IMR-90 (cell line): ENCODE results near the gene CYFIP2. TPM values are rescaled to one million over a fixed set of nuclear protein-coding genes. Genes with fewer than 3 reads are reported as not detected.

Experiments used
- ATAC-seq: fragments of 200-7000 bp; cut with Tn5 transposase; 2 replicates; pipeline ENCODE4 v1.9.1; 2020; ENCODE audit warnings: low read depth, mild to moderate bottlenecking, moderate library complexity
- BruUV-seq: library from RNA; stranded (reverse); fragments of 400-500 nt; replicated peaks from 2 replicates; lab custom pipeline; 2021; lab: Mats Ljungman, UMichigan
- CTCF ChIA-PET: fragments of 300-600 bp; formaldehyde crosslinking; extraction: SDS; loops from one replicate; lab custom pipeline; 2021; ENCODE audit warnings: antibody characterized with exemption; lab: Yijun Ruan, JAX
- POLR2A ChIA-PET: fragments of 300-600 bp; sonication (Branson Sonifier 250); formaldehyde crosslinking; loops from one replicate; lab custom pipeline; 2022; ENCODE audit warnings: antibody characterized with exemption; ENCODE audit not compliant: unreplicated experiment; lab: Charles Lee
- DNase-seq: peaks from one replicate; pipeline ENCODE4 v3.0.0; 2013
- H2AFZ ChIP-seq: replicated peaks from 2 replicates; pipeline ENCODE3; 2013; ENCODE audit warnings: low read length, mild to moderate bottlenecking; ENCODE audit not compliant: poor library complexity
- H2AK5ac ChIP-seq: 2 replicates; pipeline ENCODE4 v1.6.1; 2013; ENCODE audit warnings: low read depth, low read length, inconsistent platforms
- H2AK9ac ChIP-seq: replicated peaks from 2 replicates; pipeline ENCODE3; 2013; ENCODE audit warnings: mild to moderate bottlenecking, low read depth, low read length, moderate library complexity; ENCODE audit not compliant: poor library complexity
- H2BK120ac ChIP-seq: 2 replicates; pipeline ENCODE4 v1.6.1; 2013; ENCODE audit warnings: low read depth, low read length, inconsistent platforms
- H2BK15ac ChIP-seq: 3 replicates; pipeline ENCODE4 v1.6.1; 2013; ENCODE audit warnings: low read depth, low read length, inconsistent platforms
- H2BK20ac ChIP-seq: 2 replicates; pipeline ENCODE4 v1.6.1; 2013; ENCODE audit warnings: low read depth, mild to moderate bottlenecking, inconsistent platforms, low read length, moderate library complexity
- H2BK5ac ChIP-seq: 2 replicates; pipeline ENCODE4 v1.6.1; 2013; ENCODE audit warnings: mild to moderate bottlenecking, low read depth, low read length, inconsistent platforms; ENCODE audit not compliant: poor library complexity, severe bottlenecking
- H3K14ac ChIP-seq: replicated peaks from 2 replicates; pipeline ENCODE4 v1.6.1; 2013; ENCODE audit warnings: low read depth, low read length, inconsistent platforms
- H3K18ac ChIP-seq: 2 replicates; pipeline ENCODE4 v1.6.1; 2013; ENCODE audit warnings: low read depth, low read length, control low read depth
- H3K23ac ChIP-seq: 2 replicates; pipeline ENCODE4 v1.6.1; 2013; ENCODE audit warnings: low read depth, low read length, inconsistent platforms
- H3K27ac ChIP-seq: 2 replicates; pipeline ENCODE4 v1.5.1; 2013; ENCODE audit warnings: mild to moderate bottlenecking, control low read depth, low read length; ENCODE audit not compliant: insufficient read depth
- H3K27me3 ChIP-seq: 2 replicates; pipeline ENCODE4 v1.6.1; 2013; ENCODE audit warnings: low read length; ENCODE audit not compliant: control insufficient read depth, insufficient read depth
- H3K36me3 ChIP-seq: 2 replicates; pipeline ENCODE4 v1.6.1; 2013; ENCODE audit warnings: low read length, mixed read lengths; ENCODE audit not compliant: control insufficient read depth, insufficient read depth
- H3K4ac ChIP-seq: 2 replicates; pipeline ENCODE4 v1.6.1; 2013; ENCODE audit warnings: low read depth, low read length, inconsistent platforms
- H3K4me1 ChIP-seq: 2 replicates; pipeline ENCODE4 v1.6.1; 2013; ENCODE audit warnings: low read length, mixed read lengths; ENCODE audit not compliant: control insufficient read depth, insufficient read depth
- H3K4me2 ChIP-seq: 2 replicates; pipeline ENCODE4 v1.6.1; 2013; ENCODE audit warnings: low read depth, mild to moderate bottlenecking, control low read depth, low read length, moderate library complexity
- H3K4me3 ChIP-seq: 2 replicates; pipeline ENCODE4 v1.5.1; 2013; ENCODE audit warnings: low read depth, mild to moderate bottlenecking, control low read depth, low read length, moderate library complexity; ENCODE audit not compliant: insufficient read depth
- H3K56ac ChIP-seq: 2 replicates; pipeline ENCODE4 v1.6.1; 2013; ENCODE audit warnings: low read length, inconsistent platforms; ENCODE audit not compliant: insufficient read depth; ENCODE audit errors: extremely low read depth
- H3K79me1 ChIP-seq, 2 experiments: 2 replicates each; pipeline ENCODE4 v1.6.1; 2013; ENCODE audit warnings: low read length in 2 of 2, inconsistent platforms in 1 of 2, low read depth in 1 of 2
- H3K9ac ChIP-seq: 2 replicates; pipeline ENCODE4 v1.6.1; 2013; ENCODE audit warnings: low read depth, low read length, control low read depth
- H3K9me1 ChIP-seq: 2 replicates; pipeline ENCODE4 v1.6.1; 2013; ENCODE audit warnings: low read length, inconsistent platforms; ENCODE audit not compliant: insufficient read depth
- H3K9me3 ChIP-seq: 2 replicates; pipeline ENCODE4 v1.6.1; 2013; ENCODE audit warnings: low read length; ENCODE audit not compliant: control insufficient read depth, insufficient read depth
- H4K20me1 ChIP-seq: 2 replicates; pipeline ENCODE4 v1.6.1; 2013; ENCODE audit warnings: low read length, inconsistent platforms; ENCODE audit not compliant: insufficient read depth
- H4K5ac ChIP-seq: 2 replicates; pipeline ENCODE4 v1.6.1; 2013; ENCODE audit warnings: mild to moderate bottlenecking, low read depth, low read length, control low read depth
- H4K8ac ChIP-seq, 2 experiments: 2 replicates each; pipeline ENCODE4 v1.6.1; 2013; ENCODE audit warnings: low read depth in 2 of 2, low read length in 2 of 2, control low read depth in 1 of 2, inconsistent platforms in 1 of 2
- H4K91ac ChIP-seq: 2 replicates; pipeline ENCODE4 v1.6.1; 2013; ENCODE audit warnings: low read depth, low read length, inconsistent platforms; ENCODE audit not compliant: insufficient read depth
- BHLHE40 ChIP-seq: fragments of 150-350 bp; IDR thresholded peaks from 2 replicates; pipeline ENCODE4 v1.6.1; 2016; ENCODE audit warnings: mild to moderate bottlenecking, low read depth, low read length
- CEBPB ChIP-seq: IDR thresholded peaks from 2 replicates; pipeline ENCODE4 v1.6.1; 2012; ENCODE audit warnings: low read depth, low read length, improper control_type of control experiment
- FOS ChIP-seq: fragments of 150-350 bp; IDR thresholded peaks from 2 replicates; pipeline ENCODE4 v1.6.1; 2016; ENCODE audit warnings: low read depth, low read length
- MAFK ChIP-seq: IDR thresholded peaks from 2 replicates; pipeline ENCODE4 v1.6.1; 2012; ENCODE audit warnings: low read depth, low read length, improper control_type of control experiment
- MAZ ChIP-seq: IDR thresholded peaks from 2 replicates; pipeline ENCODE4 v1.6.1; 2012; ENCODE audit warnings: low read depth, mild to moderate bottlenecking, low read length, improper control_type of control experiment, moderate library complexity, borderline replicate concordance
- WGBS, 2 experiments: methylation state at CpG; one replicate each; pipeline versions ENCODE4 v1.1.5 to v1.1.7; 2013; ENCODE audit warnings: missing lambda C conversion rate in 2 of 2; ENCODE audit not compliant: insufficient read length in 1 of 2; ENCODE audit errors: extremely low coverage in 2 of 2; 5-methylcytosine and 5-hydroxymethylcytosine counted together
- dilution Hi-C: fragments of 300-500 bp; cut with HindIII; formaldehyde crosslinking; loops from one replicate; pipeline ENCODE4 v1.14.3; 2018; ENCODE audit warnings: low sequenced_read_pairs; ENCODE audit not compliant: unreplicated experiment
- in situ Hi-C: fragments of 300-500 bp; cut with MboI; formaldehyde crosslinking; loops from 3 replicates; pipeline ENCODE4 v1.14.3; 2019; ENCODE audit warnings: low sequenced_read_pairs, inconsistent platforms, mixed read lengths
- intact Hi-C: fragments of 100-400 bp; cut with micrococcal nuclease; formaldehyde crosslinking; loops from 2 replicates; pipeline ENCODE4 v1.10.0; 2022
- polyA plus RNA-seq, 3 experiments: library from polyadenylated mRNA; depleted of rRNA; stranded (reverse); fragments of >200 nt; gene quantifications; 2 replicates each; pipeline ENCODE4 v1.2.3, GENCODE V29; 2012; ENCODE audit warnings: low replicate concordance in 1 of 3
- total RNA-seq: library from RNA; depleted of rRNA; stranded (reverse); fragments of >200 nt; gene quantifications from 2 replicates; pipeline ENCODE4 v1.2.3, GENCODE V29; 2012
- TF ChIP-seq, protein P1 (sequence below): fragments of 150-350 bp; IDR thresholded peaks from 2 replicates; pipeline ENCODE4 v1.6.1; 2017; ENCODE audit warnings: mild to moderate bottlenecking, antibody characterized with exemption, low read length, low read depth

Gene CYFIP2
- total and polyA plus RNA-seq, 2 of the 4 experiments (the other 2 are of a cell fraction) = 6.8 to 13.4 TPM

DNA sequence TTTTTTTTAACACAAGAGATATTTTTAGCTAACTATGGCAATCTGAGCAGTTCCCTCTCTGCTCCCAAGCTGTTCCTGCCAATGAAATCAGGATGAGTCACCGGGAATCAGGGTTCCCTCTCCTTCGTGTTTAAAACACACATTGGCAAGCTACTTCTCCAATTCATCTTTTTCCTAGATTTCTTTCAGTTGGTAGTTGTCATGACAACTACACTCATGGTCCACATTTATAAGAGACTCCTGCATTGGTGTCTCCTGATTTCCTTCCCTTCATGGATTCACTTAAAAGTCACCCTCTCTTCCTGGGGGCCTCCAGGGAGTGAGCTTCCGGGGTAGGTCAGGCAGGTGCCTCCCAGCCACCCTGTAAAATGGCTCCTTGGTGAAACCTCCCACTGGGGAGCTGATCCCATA, 121.8 kb downstream of the CYFIP2 start:
- WGBS, 2 experiments = no CpG with 5 or more reads among the region's 3 CpGs
- CTCF ChIA-PET = interaction anchor here (0.5 to 0.7 kb wide), 2 partner anchors 18 to 343 kb away, joined by 3 to 4 read pairs; no protein-coding TSS in a partner anchor
- dilution Hi-C loops = no loop called here

More for the DNA sequence above, 121.8 kb downstream of the CYFIP2 start:
- peak overlapping the region; percentile 41 to 48; a peak in 1 of 4 replicates for H4K8ac ChIP-seq
- no peak overlapping the region for H2AK9ac ChIP-seq
- H3K4me2 ChIP-seq = peak overlapping the region; percentile 61; the same call in 1 of the 2 replicates
- no TSS peak for BruUV-seq
- DNase-seq (peak; percentile 98), ATAC-seq (peak; percentile 18)
- no peak overlapping the region for H3K4me3 ChIP-seq
- TF ChIP-seq MAFK (peak; percentile 36; the same call in 1 of the 2 replicates), FOS (peak; percentile 92), CEBPB (peak; percentile 18; the same call in 1 of the 2 replicates), MAZ (peak; percentile 16; the same call in 1 of the 2 replicates), BHLHE40 (peak; percentile 14; the same call in 1 of the 2 replicates)
- TF ChIP-seq, protein P1, sequence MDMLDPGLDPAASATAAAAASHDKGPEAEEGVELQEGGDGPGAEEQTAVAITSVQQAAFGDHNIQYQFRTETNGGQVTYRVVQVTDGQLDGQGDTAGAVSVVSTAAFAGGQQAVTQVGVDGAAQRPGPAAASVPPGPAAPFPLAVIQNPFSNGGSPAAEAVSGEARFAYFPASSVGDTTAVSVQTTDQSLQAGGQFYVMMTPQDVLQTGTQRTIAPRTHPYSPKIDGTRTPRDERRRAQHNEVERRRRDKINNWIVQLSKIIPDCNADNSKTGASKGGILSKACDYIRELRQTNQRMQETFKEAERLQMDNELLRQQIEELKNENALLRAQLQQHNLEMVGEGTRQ = no peak
- H3K23ac ChIP-seq = no peak overlapping the region; the same call in 1 of the 2 replicates
- H3K4ac ChIP-seq = peak overlapping the region; percentile 81
- intact Hi-C loops (loop anchor here (5.0 kb wide), 1 partner anchor 75 kb away; the partner anchor contains the start of gene NIPAL4), in situ Hi-C loops (no loop called here)
- peak overlapping the region; percentile 60; the same call in 1 of the 2 replicates for H4K91ac ChIP-seq
- peak overlapping the region; percentile 42; the same call in 1 of the 2 replicates for H3K56ac ChIP-seq
- H4K20me1 ChIP-seq = no peaks in the 10 kb centered on the region
- peak overlapping the region; percentile 94 for H2BK120ac ChIP-seq
- no peak overlapping the region for H3K9ac ChIP-seq
- H3K14ac ChIP-seq = peak overlapping the region; percentile 61
- 0 out of 2 replicates have a peak overlapping the region, but pooled peaks have one; percentile 3 for H4K5ac ChIP-seq
- H2AFZ ChIP-seq = no peak overlapping the region
- H3K27ac ChIP-seq = peak overlapping the region; percentile 22
- H3K18ac ChIP-seq = peak overlapping the region; percentile 1; the same call in 1 of the 2 replicates
- H2BK5ac ChIP-seq = peak overlapping the region; percentile 72
- H3K9me1 ChIP-seq = peaks cover 26% of the 10 kb centered on the region
- H3K79me1 ChIP-seq = peaks cover 0 to 16% of the 10 kb centered on the region in 2 experiments; a peak in 2 of 4 replicates
- H2BK20ac ChIP-seq = peak overlapping the region; percentile 92
- no peaks in the 10 kb centered on the region for H3K27me3 ChIP-seq
- peak overlapping the region; percentile 31 for H2AK5ac ChIP-seq
- H2BK15ac ChIP-seq = peak overlapping the region; percentile 67; the same call in 2 of the 3 replicates
- H3K9me3 ChIP-seq = no peaks in the 10 kb centered on the region
- peaks cover 30% of the 10 kb centered on the region for H3K4me1 ChIP-seq
- H3K36me3 ChIP-seq = no peaks in the 10 kb centered on the region
- POLR2A ChIA-PET = interaction anchor here (0.6 to 0.9 kb wide), 4 partner anchors 15 to 1075 kb away, joined by 3 to 4 read pairs (median 3); no protein-coding TSS in a partner anchor
